ENCODE measurements around the gene PGM2L1.
A peak's percentile ranks its signal among the peaks of the same experiment; 100 is the strongest.

The PGM2L1 gene

GRCh38 chr11:74418509-74418895 is 20.3 kb upstream of the PGM2L1 start (continued):
- TF ChIP-seq, protein P1, sequence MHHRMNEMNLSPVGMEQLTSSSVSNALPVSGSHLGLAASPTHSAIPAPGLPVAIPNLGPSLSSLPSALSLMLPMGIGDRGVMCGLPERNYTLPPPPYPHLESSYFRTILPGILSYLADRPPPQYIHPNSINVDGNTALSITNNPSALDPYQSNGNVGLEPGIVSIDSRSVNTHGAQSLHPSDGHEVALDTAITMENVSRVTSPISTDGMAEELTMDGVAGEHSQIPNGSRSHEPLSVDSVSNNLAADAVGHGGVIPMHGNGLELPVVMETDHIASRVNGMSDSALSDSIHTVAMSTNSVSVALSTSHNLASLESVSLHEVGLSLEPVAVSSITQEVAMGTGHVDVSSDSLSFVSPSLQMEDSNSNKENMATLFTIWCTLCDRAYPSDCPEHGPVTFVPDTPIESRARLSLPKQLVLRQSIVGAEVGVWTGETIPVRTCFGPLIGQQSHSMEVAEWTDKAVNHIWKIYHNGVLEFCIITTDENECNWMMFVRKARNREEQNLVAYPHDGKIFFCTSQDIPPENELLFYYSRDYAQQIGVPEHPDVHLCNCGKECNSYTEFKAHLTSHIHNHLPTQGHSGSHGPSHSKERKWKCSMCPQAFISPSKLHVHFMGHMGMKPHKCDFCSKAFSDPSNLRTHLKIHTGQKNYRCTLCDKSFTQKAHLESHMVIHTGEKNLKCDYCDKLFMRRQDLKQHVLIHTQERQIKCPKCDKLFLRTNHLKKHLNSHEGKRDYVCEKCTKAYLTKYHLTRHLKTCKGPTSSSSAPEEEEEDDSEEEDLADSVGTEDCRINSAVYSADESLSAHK (tag by site-specific recombination; IDR thresholded peaks at IDR 0.05) = peak; percentile 47; the same call in 1 of the 2 replicates
- TF ChIP-seq ZNF521 (tag by site-specific recombination; IDR thresholded peaks at IDR 0.05) = no peak
- TF ChIP-seq ZNF121 (tag by site-specific recombination; IDR thresholded peaks at IDR 0.05) = no peak
- TF ChIP-seq ZNF510 (tag by site-specific recombination; IDR thresholded peaks at IDR 0.05; ENCODE audit: insufficient replicate concordance) = no peak
- peak; percentile 69 for TF ChIP-seq FEZF1 (tag by site-specific recombination; IDR thresholded peaks at IDR 0.05)
- TF ChIP-seq, protein P2, sequence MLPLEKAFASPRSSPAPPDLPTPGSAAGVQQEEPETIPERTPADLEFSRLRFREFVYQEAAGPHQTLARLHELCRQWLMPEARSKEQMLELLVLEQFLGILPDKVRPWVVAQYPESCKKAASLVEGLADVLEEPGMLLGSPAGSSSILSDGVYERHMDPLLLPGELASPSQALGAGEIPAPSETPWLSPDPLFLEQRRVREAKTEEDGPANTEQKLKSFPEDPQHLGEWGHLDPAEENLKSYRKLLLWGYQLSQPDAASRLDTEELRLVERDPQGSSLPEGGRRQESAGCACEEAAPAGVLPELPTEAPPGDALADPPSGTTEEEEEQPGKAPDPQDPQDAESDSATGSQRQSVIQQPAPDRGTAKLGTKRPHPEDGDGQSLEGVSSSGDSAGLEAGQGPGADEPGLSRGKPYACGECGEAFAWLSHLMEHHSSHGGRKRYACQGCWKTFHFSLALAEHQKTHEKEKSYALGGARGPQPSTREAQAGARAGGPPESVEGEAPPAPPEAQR (tag by site-specific recombination; IDR thresholded peaks at IDR 0.05) = no peak
- TF ChIP-seq, protein P3, sequence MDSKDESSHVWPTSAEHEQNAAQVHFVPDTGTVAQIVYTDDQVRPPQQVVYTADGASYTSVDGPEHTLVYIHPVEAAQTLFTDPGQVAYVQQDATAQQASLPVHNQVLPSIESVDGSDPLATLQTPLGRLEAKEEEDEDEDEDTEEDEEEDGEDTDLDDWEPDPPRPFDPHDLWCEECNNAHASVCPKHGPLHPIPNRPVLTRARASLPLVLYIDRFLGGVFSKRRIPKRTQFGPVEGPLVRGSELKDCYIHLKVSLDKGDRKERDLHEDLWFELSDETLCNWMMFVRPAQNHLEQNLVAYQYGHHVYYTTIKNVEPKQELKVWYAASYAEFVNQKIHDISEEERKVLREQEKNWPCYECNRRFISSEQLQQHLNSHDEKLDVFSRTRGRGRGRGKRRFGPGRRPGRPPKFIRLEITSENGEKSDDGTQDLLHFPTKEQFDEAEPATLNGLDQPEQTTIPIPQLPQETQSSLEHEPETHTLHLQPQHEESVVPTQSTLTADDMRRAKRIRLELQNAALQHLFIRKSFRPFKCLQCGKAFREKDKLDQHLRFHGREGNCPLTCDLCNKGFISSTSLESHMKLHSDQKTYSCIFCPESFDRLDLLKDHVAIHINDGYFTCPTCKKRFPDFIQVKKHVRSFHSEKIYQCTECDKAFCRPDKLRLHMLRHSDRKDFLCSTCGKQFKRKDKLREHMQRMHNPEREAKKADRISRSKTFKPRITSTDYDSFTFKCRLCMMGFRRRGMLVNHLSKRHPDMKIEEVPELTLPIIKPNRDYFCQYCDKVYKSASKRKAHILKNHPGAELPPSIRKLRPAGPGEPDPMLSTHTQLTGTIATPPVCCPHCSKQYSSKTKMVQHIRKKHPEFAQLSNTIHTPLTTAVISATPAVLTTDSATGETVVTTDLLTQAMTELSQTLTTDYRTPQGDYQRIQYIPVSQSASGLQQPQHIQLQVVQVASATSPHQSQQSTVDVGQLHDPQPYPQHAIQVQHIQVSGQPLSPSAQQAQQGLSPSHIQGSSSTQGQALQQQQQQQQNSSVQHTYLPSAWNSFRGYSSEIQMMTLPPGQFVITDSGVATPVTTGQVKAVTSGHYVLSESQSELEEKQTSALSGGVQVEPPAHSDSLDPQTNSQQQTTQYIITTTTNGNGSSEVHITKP (tag by site-specific recombination; IDR thresholded peaks at IDR 0.05) = peak; percentile 66; the same call in 1 of the 2 replicates
- TF ChIP-seq ZNF133 (tag by site-specific recombination; IDR thresholded peaks at IDR 0.05) = no peak
- no peak for TF ChIP-seq ZNF830 (tag by site-specific recombination; IDR thresholded peaks at IDR 0.05; ENCODE audit: low read depth)
- TF ChIP-seq GLIS2 (tag by site-specific recombination; IDR thresholded peaks at IDR 0.05) = no peak
- 0 out of 2 replicates have a peak, but pooled peaks have one; percentile 44 for TF ChIP-seq IKZF3 (tag by site-specific recombination; IDR thresholded peaks at IDR 0.05)
- TF ChIP-seq ZNF280C (tag by site-specific recombination; IDR thresholded peaks at IDR 0.05) = no peak
- no peak for TF ChIP-seq ZNF280D (tag by site-specific recombination; IDR thresholded peaks at IDR 0.05)
- TF ChIP-seq ZBTB20 (tag by site-specific recombination; IDR thresholded peaks at IDR 0.05) = peak; percentile 71; the same call in 1 of the 2 replicates
- TF ChIP-seq EGR2 (tag by site-specific recombination; IDR thresholded peaks at IDR 0.05; ENCODE audit: low read depth) = no peak
- TF ChIP-seq TRIM28 (IDR thresholded peaks at IDR 0.05; ENCODE audit: borderline replicate concordance, low read length) = no peak; the same call in 1 of the 2 replicates
- TF ChIP-seq GFI1B (tag by site-specific recombination; IDR thresholded peaks at IDR 0.05) = no peak
- TF ChIP-seq ZNF398 (tag by site-specific recombination; IDR thresholded peaks at IDR 0.05) = peak; percentile 69; the same call in 1 of the 2 replicates
- TF ChIP-seq ZNF670 (tag by site-specific recombination; IDR thresholded peaks at IDR 0.05; ENCODE audit: low read depth) = no peak
- TF ChIP-seq ZNF701 (tag by site-specific recombination; IDR thresholded peaks at IDR 0.05) = no peak
- TF ChIP-seq ZBTB7A (tag by site-specific recombination; IDR thresholded peaks at IDR 0.05; ENCODE audit: low read depth) = no peak
- no peak for TF ChIP-seq ZNF23 (tag by site-specific recombination; IDR thresholded peaks at IDR 0.05; ENCODE audit: borderline replicate concordance)
- peak; percentile 60; the same call in 1 of the 2 replicates for TF ChIP-seq ZXDB (tag by site-specific recombination; IDR thresholded peaks at IDR 0.05)
- TF ChIP-seq TCF7L2 (IDR thresholded peaks at IDR 0.05; ENCODE audit: borderline replicate concordance, low read depth, low read length) = no peak
- no peak for TF ChIP-seq HOXC10 (CRISPR knock-in tag; IDR thresholded peaks at IDR 0.05)

Data from HEK293 (cell line).